ENCODE results near the gene GPC4.

DNA sequence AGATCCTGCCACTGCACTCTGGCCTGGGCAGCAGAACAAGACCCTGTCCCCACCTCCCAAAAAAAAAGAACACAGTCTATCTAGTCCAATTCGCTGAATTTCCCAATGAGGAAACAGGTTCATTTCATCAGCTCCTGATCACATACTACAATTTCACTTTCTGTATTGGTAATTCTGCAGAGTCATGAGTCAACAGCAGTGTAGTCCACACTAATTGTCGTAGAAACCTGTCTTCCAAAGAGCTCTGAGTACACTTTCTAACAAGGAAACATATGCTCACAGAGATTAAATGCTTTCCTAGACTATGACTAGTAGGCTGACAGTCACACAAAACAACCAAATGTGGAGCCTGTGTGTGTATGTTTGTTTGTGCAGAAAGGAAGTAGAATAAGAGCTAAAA is 91.9 kb downstream of the GPC4 start:
- TF ChIP-seq, protein P1, sequence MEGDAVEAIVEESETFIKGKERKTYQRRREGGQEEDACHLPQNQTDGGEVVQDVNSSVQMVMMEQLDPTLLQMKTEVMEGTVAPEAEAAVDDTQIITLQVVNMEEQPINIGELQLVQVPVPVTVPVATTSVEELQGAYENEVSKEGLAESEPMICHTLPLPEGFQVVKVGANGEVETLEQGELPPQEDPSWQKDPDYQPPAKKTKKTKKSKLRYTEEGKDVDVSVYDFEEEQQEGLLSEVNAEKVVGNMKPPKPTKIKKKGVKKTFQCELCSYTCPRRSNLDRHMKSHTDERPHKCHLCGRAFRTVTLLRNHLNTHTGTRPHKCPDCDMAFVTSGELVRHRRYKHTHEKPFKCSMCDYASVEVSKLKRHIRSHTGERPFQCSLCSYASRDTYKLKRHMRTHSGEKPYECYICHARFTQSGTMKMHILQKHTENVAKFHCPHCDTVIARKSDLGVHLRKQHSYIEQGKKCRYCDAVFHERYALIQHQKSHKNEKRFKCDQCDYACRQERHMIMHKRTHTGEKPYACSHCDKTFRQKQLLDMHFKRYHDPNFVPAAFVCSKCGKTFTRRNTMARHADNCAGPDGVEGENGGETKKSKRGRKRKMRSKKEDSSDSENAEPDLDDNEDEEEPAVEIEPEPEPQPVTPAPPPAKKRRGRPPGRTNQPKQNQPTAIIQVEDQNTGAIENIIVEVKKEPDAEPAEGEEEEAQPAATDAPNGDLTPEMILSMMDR (IDR thresholded peaks at IDR 0.05), result no peak
- TF ChIP-seq RARB (CRISPR knock-in tag; IDR thresholded peaks at IDR 0.05) (no peak), POLR2A (IDR thresholded peaks at IDR 0.05; ENCODE audit: low read length) (no peak), CHD2 (IDR thresholded peaks at IDR 0.05; ENCODE audit: low read length, partially characterized antibody) (no peak), KDM1A (IDR thresholded peaks at IDR 0.05; ENCODE audit: low read depth) (no peak), BHLHE40 (IDR thresholded peaks at IDR 0.05; ENCODE audit: low read depth, low read length) (no peak), NR3C1 (IDR thresholded peaks at IDR 0.05) (no peak)
- TF ChIP-seq, protein P2, sequence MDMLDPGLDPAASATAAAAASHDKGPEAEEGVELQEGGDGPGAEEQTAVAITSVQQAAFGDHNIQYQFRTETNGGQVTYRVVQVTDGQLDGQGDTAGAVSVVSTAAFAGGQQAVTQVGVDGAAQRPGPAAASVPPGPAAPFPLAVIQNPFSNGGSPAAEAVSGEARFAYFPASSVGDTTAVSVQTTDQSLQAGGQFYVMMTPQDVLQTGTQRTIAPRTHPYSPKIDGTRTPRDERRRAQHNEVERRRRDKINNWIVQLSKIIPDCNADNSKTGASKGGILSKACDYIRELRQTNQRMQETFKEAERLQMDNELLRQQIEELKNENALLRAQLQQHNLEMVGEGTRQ (IDR thresholded peaks at IDR 0.05), result no peak
- TF ChIP-seq, protein P3, sequence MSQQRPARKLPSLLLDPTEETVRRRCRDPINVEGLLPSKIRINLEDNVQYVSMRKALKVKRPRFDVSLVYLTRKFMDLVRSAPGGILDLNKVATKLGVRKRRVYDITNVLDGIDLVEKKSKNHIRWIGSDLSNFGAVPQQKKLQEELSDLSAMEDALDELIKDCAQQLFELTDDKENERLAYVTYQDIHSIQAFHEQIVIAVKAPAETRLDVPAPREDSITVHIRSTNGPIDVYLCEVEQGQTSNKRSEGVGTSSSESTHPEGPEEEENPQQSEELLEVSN (IDR thresholded peaks at IDR 0.05; ENCODE audit: borderline replicate concordance, low read depth), result no peak

Measured in A549 (cell line).